Lower lobe of right lung (tissue), 2 donors: ENCODE results near the gene ZNF326. TPM values are rescaled to one million over a fixed set of nuclear protein-coding genes. Genes with fewer than 3 reads are reported as not detected.
"Not testable (repeated sequence)": the region's sequence is repeated elsewhere in the genome, so short reads cannot be mapped to it uniquely, and the experiment has no call there.

Experiments
- ATAC-seq, 2 donors: fragments of 200-7000 bp; cut with Tn5 transposase; one replicate each; pipeline ENCODE4 v1.9.1; 2020 to 2022; ENCODE audit warnings: mild to moderate bottlenecking in 2 of 2, moderate library complexity in 2 of 2
- DNase-seq: peaks from one replicate; pipeline ENCODE4 v3.0.0-alpha.2; 2020
- H3K27ac ChIP-seq: fragments of 200-600 bp; one replicate; pipeline ENCODE4 v1.8.0; 2022
- H3K27me3 ChIP-seq: fragments of 200-600 bp; one replicate; pipeline ENCODE4 v1.8.0; 2022; ENCODE audit warnings: low read depth
- H3K36me3 ChIP-seq: fragments of 200-600 bp; one replicate; pipeline ENCODE4 v1.8.0; 2022; ENCODE audit warnings: mild to moderate bottlenecking
- H3K4me1 ChIP-seq: fragments of 200-600 bp; one replicate; pipeline ENCODE4 v1.8.0; 2022
- H3K4me3 ChIP-seq: fragments of 200-600 bp; one replicate; pipeline ENCODE4 v1.8.0; 2022; ENCODE audit warnings: mild to moderate bottlenecking
- H3K9me3 ChIP-seq: fragments of 200-600 bp; one replicate; pipeline ENCODE4 v1.8.0; 2022
- CTCF ChIP-seq: fragments of 200-600 bp; IDR thresholded peaks from one replicate; pipeline ENCODE4 v1.8.0; 2022; ENCODE audit warnings: antibody characterized with exemption, mild to moderate bottlenecking
- intact Hi-C: fragments of 100-400 bp; cut with DNase I; formaldehyde crosslinking; loops from one replicate; pipeline ENCODE4 v1.11.0; 2022
- total RNA-seq: library from RNA; stranded (reverse); fragmentation: NEBNext Ultra II Directional; extraction: Animal tissue kit (Norgen Biotek cat#: 25700); gene quantifications from one replicate; pipeline ENCODE4 v1.2.1, GENCODE V29; 2021
- donor health status: DM: no; HTN: yes; CAD: no; lungs with severe emphysema.

ZNF326 gene
- total RNA-seq, 1 donor from 2014 or later: 16.1 TPM

GRCh38 chr1:90048043-90048442 is 53.1 kb downstream of the ZNF326 start:
- DNase-seq: no peak
- H3K27ac ChIP-seq: no peak overlapping the region
- H3K9me3 ChIP-seq: no peaks in the 10 kb centered on the region
- no peak for TF ChIP-seq CTCF
- H3K4me3 ChIP-seq: no peak overlapping the region
- intact Hi-C loops: no loop called here
- no peaks in the 10 kb centered on the region for H3K27me3 ChIP-seq
- H3K36me3 ChIP-seq: no peaks in the 10 kb centered on the region
- H3K4me1 ChIP-seq: no peaks in the 10 kb centered on the region
- ATAC-seq: no peak

GRCh38 chr1:90062700-90063643 is 68.1 kb downstream of the ZNF326 start:
- intact Hi-C loops: not testable (repeated sequence)

GRCh38 chr1:90064109-90064508 is 69.2 kb downstream of the ZNF326 start:
- DNase-seq, H3K9me3 ChIP-seq, H3K4me3 ChIP-seq, intact Hi-C loops, H3K27me3 ChIP-seq, ATAC-seq, H3K36me3 ChIP-seq, H3K27ac ChIP-seq, H3K4me1 ChIP-seq: not testable (repeated sequence)

More at GRCh38 chr1:90062700-90063643, 68.1 kb downstream of the ZNF326 start:
- DNase-seq, H3K36me3 ChIP-seq, H3K9me3 ChIP-seq, H3K27me3 ChIP-seq, H3K27ac ChIP-seq, ATAC-seq, H3K4me1 ChIP-seq, H3K4me3 ChIP-seq: not testable (repeated sequence)

GRCh38 chr1:90067194-90067931 is 72.5 kb downstream of the ZNF326 start:
- intact Hi-C loops: no loop called here
- no peak for DNase-seq
- H3K9me3 ChIP-seq: no peaks in the 10 kb centered on the region
- no peak for TF ChIP-seq CTCF
- no peaks in the 10 kb centered on the region for H3K27me3 ChIP-seq
- no peaks in the 10 kb centered on the region for H3K36me3 ChIP-seq
- no peak overlapping the region for H3K4me3 ChIP-seq
- ATAC-seq: no peak
- no peaks in the 10 kb centered on the region for H3K4me1 ChIP-seq
- H3K27ac ChIP-seq: no peak overlapping the region

GRCh38 chr1:90068611-90069280 is 73.8 kb downstream of the ZNF326 start:
- intact Hi-C loops: no loop called here
- Histone ChIP-seq H3K27me3 (no peaks in the 10 kb centered on the region), H3K4me1 (no peaks in the 10 kb centered on the region), H3K9me3 (no peaks in the 10 kb centered on the region), H3K4me3 (no peak overlapping the region), H3K36me3 (no peaks in the 10 kb centered on the region), H3K27ac (no peak overlapping the region)
- DNase-seq (no peak), ATAC-seq (no peak)
- no peak for TF ChIP-seq CTCF

GRCh38 chr1:90074137-90074536 is 79.2 kb downstream of the ZNF326 start:
- H3K4me3 ChIP-seq: no peak overlapping the region
- H3K27me3 ChIP-seq: no peaks in the 10 kb centered on the region
- no peaks in the 10 kb centered on the region for H3K4me1 ChIP-seq
- no peaks in the 10 kb centered on the region for H3K9me3 ChIP-seq
- intact Hi-C loops: no loop called here
- no peak for TF ChIP-seq CTCF
- DNase-seq (no peak), ATAC-seq (no peak)
- H3K36me3 ChIP-seq: no peaks in the 10 kb centered on the region
- no peak overlapping the region for H3K27ac ChIP-seq
